GM12892 (cell line): ENCODE results near the gene PTPRN2.

Experiments
- DNase-seq: peaks from one replicate; pipeline ENCODE4 v3.0.0; 2011; ENCODE audit not compliant: insufficient read length
- FAIRE-seq: peaks from 2 replicates; lab custom pipeline; 2011; peaks lifted over from hg19 to GRCh38; lab: Jason Lieb, UNC
- POLR2A ChIP-seq: IDR thresholded peaks from 2 replicates; pipeline ENCODE4 v1.6.1; 2011; ENCODE audit warnings: low read depth, low read length, control low read depth
- POLR2AphosphoS5 ChIP-seq: IDR thresholded peaks from 2 replicates; pipeline ENCODE4 v1.6.1; 2011; ENCODE audit warnings: low read depth, low read length, control low read depth
- TAF1 ChIP-seq: IDR thresholded peaks from 2 replicates; pipeline ENCODE4 v1.6.1; 2011; ENCODE audit warnings: low read depth, mild to moderate bottlenecking, control low read depth, low read length, borderline replicate concordance

PTPRN2 gene

GRCh38 chr7:158124671-158125079 is 462.9 kb downstream of the PTPRN2 start:
- TF ChIP-seq POLR2AphosphoS5 = no peak
- no peak for TF ChIP-seq POLR2A
- TF ChIP-seq TAF1 = no peak
- FAIRE-seq (no peak), DNase-seq (no peak)

DNA sequence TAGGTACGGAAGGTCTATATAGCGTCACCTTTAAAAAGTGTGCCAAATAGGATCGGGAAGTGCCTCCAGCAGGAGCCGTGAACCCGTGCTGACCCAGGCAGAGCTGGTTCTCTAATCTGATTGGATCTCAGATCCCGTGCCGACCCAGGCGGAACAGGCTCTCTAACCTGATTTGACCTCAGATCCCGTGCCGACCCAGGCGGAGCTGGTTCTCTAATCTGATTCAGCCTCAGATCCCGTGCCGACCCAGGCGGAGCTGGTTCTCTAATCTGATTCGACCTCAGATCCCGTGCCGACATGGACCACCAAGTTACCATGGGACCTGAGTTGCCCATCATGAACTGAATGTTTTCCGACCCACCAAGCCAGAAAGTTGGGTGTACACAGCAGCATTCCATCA is 463.9 kb downstream of the PTPRN2 start:
- no peak for FAIRE-seq
- no peak for DNase-seq
- no peak for TF ChIP-seq POLR2A
- no peak for TF ChIP-seq POLR2AphosphoS5
- TF ChIP-seq TAF1 = no peak

- no peak for FAIRE-seq
- no peak for TF ChIP-seq POLR2A
- no peak for TF ChIP-seq POLR2AphosphoS5
- TF ChIP-seq TAF1 = no peak
Measured at GRCh38 chr7:158123214-158123613, 464.4 kb downstream of the PTPRN2 start.

DNA sequence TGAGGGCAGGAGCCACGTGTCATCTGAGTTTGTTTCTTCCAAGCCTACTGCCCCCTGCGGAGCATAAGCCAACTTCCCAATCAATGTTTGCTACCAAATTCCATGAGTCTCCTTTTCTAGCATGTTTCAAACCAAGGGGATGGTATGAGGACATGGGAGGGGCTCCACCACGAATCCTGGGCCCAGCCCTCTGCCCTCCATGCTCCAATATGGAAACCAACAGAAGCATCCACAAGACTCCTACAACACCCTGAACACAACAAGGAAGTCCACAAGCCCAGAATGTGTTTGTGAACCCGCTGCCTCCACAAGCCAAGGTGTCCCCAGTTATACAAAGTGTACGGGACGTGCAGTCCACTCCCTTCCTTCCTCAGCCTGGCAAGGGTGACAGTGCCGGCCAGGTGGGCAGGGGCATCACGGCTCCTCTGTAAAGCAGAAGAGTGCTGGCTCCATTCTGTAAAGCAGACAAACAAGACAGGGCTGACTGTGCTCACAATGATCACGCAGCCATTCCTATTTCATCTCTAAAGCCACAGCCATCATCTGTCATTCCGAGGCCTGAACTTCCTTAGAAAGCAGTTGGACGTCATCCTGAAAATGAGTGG is 466.1 kb downstream of the PTPRN2 start:
- DNase-seq (no peak), FAIRE-seq (no peak)
- no peak for TF ChIP-seq POLR2A
- TF ChIP-seq TAF1 = no peak
- TF ChIP-seq POLR2AphosphoS5 = no peak

More at GRCh38 chr7:158123214-158123613, 464.4 kb downstream of the PTPRN2 start:
- no peak for DNase-seq

DNA sequence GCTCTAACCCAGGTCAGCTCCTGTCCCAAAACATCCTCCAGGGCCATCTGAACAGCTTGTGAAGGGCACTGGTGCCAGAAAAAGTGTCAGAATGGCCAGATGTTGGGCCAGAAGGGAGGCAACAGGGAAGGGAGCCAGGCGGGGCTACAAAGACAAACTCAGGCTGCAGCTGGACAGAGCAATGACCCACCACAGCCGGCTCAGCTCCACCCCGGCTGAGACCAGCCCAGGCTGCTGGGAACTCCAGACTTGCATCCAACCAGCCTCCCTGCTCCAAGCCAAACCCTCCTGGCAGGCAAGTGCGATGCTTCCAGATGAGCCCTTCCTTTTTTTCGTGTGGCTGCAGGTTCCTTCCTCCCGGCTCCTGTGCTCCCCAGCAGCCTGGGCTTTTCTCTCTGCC is 466.9 kb downstream of the PTPRN2 start:
- no peak for TF ChIP-seq POLR2AphosphoS5
- TF ChIP-seq POLR2A = no peak
- TF ChIP-seq TAF1 = no peak
- DNase-seq (no peak), FAIRE-seq (no peak)

DNA sequence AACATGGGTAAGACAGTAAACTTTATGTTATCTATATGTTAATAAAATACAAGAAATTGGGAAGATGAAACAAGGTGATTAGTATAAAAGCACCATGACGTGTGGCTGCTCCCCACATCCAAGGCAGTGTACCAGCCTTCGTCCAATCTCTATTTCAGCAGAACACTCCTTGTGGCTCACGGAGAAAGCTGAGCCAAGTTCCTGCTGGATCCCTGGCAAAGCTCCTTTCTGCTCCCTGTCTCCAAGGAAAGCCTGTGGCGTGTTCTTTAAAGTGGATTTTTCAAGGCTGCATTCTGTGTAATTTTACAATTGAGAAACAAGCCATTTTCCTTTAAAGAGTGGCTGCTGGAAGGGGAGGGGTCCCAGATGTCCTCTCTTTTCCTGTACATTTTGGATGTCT is 467.3 kb downstream of the PTPRN2 start:
- no peak for TF ChIP-seq POLR2AphosphoS5
- TF ChIP-seq POLR2A = no peak
- TF ChIP-seq TAF1 = no peak
- no peak for FAIRE-seq
- DNase-seq = no peak

- no peak for DNase-seq
- TF ChIP-seq POLR2A = no peak
- TF ChIP-seq POLR2AphosphoS5 = no peak
- FAIRE-seq = no peak
Measured at GRCh38 chr7:158117341-158118222, 470.0 kb downstream of the PTPRN2 start.

DNA sequence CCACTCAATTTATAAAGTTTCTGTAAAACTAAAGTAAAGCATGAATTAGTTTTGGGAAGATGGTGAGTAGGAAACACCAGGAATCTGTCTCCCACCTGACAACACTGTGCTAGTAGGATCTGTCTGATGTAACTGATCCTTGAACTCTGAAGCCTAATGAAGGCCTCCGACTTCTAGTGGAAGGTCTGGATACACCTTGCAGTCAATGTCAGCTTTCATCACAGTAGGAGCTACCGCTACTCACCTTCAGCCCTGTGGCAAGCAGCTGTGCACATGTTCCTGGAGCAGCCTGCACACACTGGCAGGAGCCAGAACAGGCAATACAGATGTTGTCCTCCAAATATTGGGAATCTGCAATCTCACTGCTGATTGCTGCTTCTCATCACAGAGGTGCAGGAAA is 471.4 kb downstream of the PTPRN2 start:
- TF ChIP-seq POLR2A = no peak
- TF ChIP-seq TAF1 = no peak
- TF ChIP-seq POLR2AphosphoS5 = no peak
- no peak for FAIRE-seq
- DNase-seq = no peak

DNA sequence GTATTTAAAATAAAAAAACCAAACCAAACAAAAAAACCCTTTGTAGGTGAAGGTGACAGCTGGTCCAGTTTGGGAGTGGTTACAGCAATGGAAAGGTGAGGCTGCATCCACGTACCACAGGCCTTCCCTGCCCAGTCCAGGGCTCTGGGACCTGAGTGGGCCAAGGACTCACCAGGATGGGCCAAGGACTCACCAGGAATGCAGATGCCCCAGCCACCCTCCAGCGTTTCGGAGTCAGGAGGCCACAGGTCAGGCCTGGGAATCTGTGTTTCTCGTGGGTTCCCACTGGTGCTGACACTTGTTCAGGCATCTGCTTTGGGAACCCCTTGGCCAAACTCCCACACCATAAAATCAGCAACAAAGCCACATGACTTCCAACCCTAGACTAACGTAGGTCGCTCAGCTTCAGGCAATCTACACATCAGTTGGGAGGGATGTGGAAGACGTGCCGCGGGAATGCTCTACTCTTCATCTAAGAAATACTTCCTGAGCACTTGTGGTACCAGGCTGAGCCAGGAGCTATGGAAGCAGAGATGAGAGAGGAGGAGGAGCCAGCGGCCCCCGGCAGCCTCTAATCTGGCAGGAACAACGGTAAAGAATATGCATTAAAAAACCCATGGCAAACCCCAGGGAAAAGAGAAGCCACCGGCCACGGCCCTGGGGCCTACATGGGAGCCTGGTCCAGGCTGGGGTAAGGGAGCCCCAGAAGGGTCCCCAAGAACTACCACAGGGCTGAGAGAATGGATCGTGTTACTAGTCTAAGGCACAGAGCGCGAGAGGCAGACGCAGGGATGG is 473.4 kb downstream of the PTPRN2 start:
- FAIRE-seq = no peak
- TF ChIP-seq POLR2AphosphoS5 (no peak), POLR2A (no peak), TAF1 (no peak)
- no peak for DNase-seq

- FAIRE-seq (no peak), DNase-seq (no peak)
- no peak for TF ChIP-seq POLR2AphosphoS5
Measured at GRCh38 chr7:158113321-158114025, 474.1 kb downstream of the PTPRN2 start.

DNA sequence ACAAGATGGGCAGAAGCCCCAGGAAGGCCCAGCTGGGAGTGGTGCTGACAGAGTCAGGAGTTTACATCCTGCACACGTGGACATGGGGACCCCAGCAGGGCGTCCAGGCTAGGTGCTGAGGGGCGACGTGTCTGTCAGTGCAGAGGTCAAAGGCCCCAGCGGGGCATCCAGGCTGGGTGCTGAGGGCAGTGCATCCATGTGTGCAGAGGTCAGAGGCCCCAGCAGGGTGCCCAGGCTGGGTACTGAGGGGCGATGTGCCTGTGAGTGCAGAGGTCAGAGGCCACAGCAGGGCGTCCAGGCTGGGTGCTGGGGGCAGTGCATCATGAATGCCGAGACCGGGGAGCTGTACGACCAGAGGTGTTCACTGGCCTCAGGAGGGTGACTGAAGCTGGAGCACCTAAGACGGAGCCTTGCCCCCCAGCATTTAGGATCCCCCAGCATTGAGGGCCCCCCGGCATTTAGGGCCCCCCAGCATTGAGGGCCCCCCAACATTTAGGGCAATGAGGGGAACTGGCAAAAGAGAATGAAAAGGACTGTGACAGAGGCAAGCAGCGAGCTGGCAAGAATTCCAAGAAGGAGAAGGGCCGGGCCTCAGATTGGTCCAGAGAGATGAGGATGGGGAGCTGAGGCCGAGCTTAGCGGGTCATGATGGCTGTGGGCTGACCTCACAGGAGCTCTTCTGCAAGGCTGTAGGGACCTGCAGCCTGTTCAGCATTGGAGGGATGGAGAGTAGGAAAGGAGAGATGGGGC is 474.9 kb downstream of the PTPRN2 start:
- no peak for FAIRE-seq
- TF ChIP-seq TAF1 (no peak), POLR2A (no peak), POLR2AphosphoS5 (no peak)
- DNase-seq = no peak
